SU-DHL-6 (cell line): ENCODE measurements around the gene CFDP1.

Experiments
- EZH2phosphoT487 ChIP-seq: fragments of 200-600 bp; sonication (generic), shearing (Covaris generic); conservative IDR thresholded peaks from 2 replicates; pipeline ENCODE4 v1.6.1; 2018; ENCODE audit warnings: mild to moderate bottlenecking, antibody characterized with exemption, low read length, moderate library complexity, mixed read lengths
- TF ChIP-seq, protein P1 (sequence below): fragments of 200-600 bp; sonication (generic); IDR thresholded peaks from one replicate; pipeline ENCODE4 v1.5.1; 2017; ENCODE audit warnings: antibody characterized with exemption, mild to moderate bottlenecking, low read length, moderate library complexity; ENCODE audit not compliant: insufficient read depth, poor library complexity, severe bottlenecking

DNA sequence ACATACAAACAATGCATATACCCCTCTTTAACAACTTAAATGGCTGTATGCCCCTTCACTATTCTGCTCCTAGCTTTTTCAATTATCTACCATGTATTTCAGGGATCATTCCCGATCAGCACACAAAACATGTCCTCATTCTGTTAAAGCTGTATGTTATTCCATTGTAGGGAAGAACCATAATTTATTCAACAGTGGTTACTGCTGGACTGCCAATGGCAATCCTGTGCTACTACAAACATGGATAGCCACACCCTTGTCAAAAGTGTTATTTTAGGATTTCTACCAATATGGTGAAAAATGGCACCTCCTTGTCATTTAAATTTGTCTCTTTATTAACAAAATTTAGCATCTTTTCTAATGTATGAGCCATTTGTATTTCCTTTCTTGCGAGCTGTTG lies 96.8 kb downstream of the CFDP1 start:
- TF ChIP-seq, protein P1, sequence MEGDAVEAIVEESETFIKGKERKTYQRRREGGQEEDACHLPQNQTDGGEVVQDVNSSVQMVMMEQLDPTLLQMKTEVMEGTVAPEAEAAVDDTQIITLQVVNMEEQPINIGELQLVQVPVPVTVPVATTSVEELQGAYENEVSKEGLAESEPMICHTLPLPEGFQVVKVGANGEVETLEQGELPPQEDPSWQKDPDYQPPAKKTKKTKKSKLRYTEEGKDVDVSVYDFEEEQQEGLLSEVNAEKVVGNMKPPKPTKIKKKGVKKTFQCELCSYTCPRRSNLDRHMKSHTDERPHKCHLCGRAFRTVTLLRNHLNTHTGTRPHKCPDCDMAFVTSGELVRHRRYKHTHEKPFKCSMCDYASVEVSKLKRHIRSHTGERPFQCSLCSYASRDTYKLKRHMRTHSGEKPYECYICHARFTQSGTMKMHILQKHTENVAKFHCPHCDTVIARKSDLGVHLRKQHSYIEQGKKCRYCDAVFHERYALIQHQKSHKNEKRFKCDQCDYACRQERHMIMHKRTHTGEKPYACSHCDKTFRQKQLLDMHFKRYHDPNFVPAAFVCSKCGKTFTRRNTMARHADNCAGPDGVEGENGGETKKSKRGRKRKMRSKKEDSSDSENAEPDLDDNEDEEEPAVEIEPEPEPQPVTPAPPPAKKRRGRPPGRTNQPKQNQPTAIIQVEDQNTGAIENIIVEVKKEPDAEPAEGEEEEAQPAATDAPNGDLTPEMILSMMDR = no peak
- no peak for TF ChIP-seq EZH2phosphoT487
